Mucosa of stomach (tissue), 1 donor: ENCODE data around the gene MTCL1.

Experiments
- H3K27me3 ChIP-seq: one replicate; pipeline ENCODE4 v1.7.0; 2013; ENCODE audit warnings: mild to moderate bottlenecking, low read length; ENCODE audit not compliant: control insufficient read depth, insufficient read depth
- H3K36me3 ChIP-seq: one replicate; pipeline ENCODE4 v1.7.0; 2013; ENCODE audit warnings: low read length; ENCODE audit not compliant: control insufficient read depth, insufficient read depth
- H3K4me1 ChIP-seq: one replicate; pipeline ENCODE4 v1.7.0; 2013; ENCODE audit warnings: mild to moderate bottlenecking, low read length; ENCODE audit not compliant: control insufficient read depth, insufficient read depth
- H3K4me3 ChIP-seq: one replicate; pipeline ENCODE4 v1.7.0; 2013; ENCODE audit warnings: low read length
- H3K9ac ChIP-seq: one replicate; pipeline ENCODE4 v1.7.0; 2013; ENCODE audit warnings: mild to moderate bottlenecking, low read length, moderate library complexity
- H3K9me3 ChIP-seq: one replicate; pipeline ENCODE4 v1.7.0; 2013; ENCODE audit warnings: mild to moderate bottlenecking, low read length, moderate library complexity; ENCODE audit not compliant: control insufficient read depth
- donor health status: Pancreatic carcinoma.

MTCL1 gene

GRCh38 chr18:8706791-8707555 lies 1.6 kb downstream of the MTCL1 start:
- H3K27me3 ChIP-seq: peaks cover 48% of the 10 kb centered on the region
- H3K4me3 ChIP-seq: no peak overlapping the region
- no peaks in the 10 kb centered on the region for H3K36me3 ChIP-seq
- H3K4me1 ChIP-seq: peaks cover 20% of the 10 kb centered on the region
- H3K9me3 ChIP-seq: no peaks in the 10 kb centered on the region
- peak overlapping the region; percentile 53 for H3K9ac ChIP-seq

- no peaks in the 10 kb centered on the region for H3K36me3 ChIP-seq
- peaks cover 54% of the 10 kb centered on the region for H3K27me3 ChIP-seq
- no peaks in the 10 kb centered on the region for H3K9me3 ChIP-seq
- H3K4me3 ChIP-seq: no peak overlapping the region
- H3K9ac ChIP-seq: peak overlapping the region; percentile 53
- H3K4me1 ChIP-seq: peaks cover 20% of the 10 kb centered on the region
These were observed 2.4 kb downstream of the MTCL1 start for GRCh38 chr18:8707556-8708300.

- Histone ChIP-seq H3K4me1 (peaks cover 20% of the 10 kb centered on the region), H3K9ac (no peak overlapping the region), H3K36me3 (no peaks in the 10 kb centered on the region), H3K4me3 (no peak overlapping the region), H3K27me3 (peaks cover 47% of the 10 kb centered on the region), H3K9me3 (no peaks in the 10 kb centered on the region)
These were observed 3.3 kb downstream of the MTCL1 start for GRCh38 chr18:8708670-8709069.

- Histone ChIP-seq H3K36me3 (no peaks in the 10 kb centered on the region), H3K4me1 (peaks cover 12% of the 10 kb centered on the region), H3K9ac (no peak overlapping the region), H3K27me3 (peaks cover 42% of the 10 kb centered on the region), H3K9me3 (no peaks in the 10 kb centered on the region), H3K4me3 (no peak overlapping the region)
These were observed 4.1 kb downstream of the MTCL1 start for GRCh38 chr18:8709248-8710059.

- no peak overlapping the region for H3K9ac ChIP-seq
- no peaks in the 10 kb centered on the region for H3K9me3 ChIP-seq
- H3K27me3 ChIP-seq: peaks cover 44% of the 10 kb centered on the region
- H3K4me1 ChIP-seq: peaks cover 6% of the 10 kb centered on the region
- no peaks in the 10 kb centered on the region for H3K36me3 ChIP-seq
- H3K4me3 ChIP-seq: no peak overlapping the region
These were observed 6.4 kb downstream of the MTCL1 start for GRCh38 chr18:8711736-8712135.

GRCh38 chr18:8713691-8714090 lies 8.3 kb downstream of the MTCL1 start:
- no peak overlapping the region for H3K9ac ChIP-seq
- no peak overlapping the region for H3K4me3 ChIP-seq
- no peaks in the 10 kb centered on the region for H3K4me1 ChIP-seq
- H3K27me3 ChIP-seq: peaks cover 38% of the 10 kb centered on the region
- H3K36me3 ChIP-seq: no peaks in the 10 kb centered on the region
- no peaks in the 10 kb centered on the region for H3K9me3 ChIP-seq

GRCh38 chr18:8715599-8715998 lies 10.2 kb downstream of the MTCL1 start:
- Histone ChIP-seq H3K9me3 (no peaks in the 10 kb centered on the region), H3K27me3 (peaks cover 31% of the 10 kb centered on the region), H3K9ac (no peak overlapping the region), H3K4me3 (no peak overlapping the region), H3K4me1 (peaks cover 4% of the 10 kb centered on the region), H3K36me3 (no peaks in the 10 kb centered on the region)

GRCh38 chr18:8717011-8717770 lies 11.8 kb downstream of the MTCL1 start:
- Histone ChIP-seq H3K4me3 (no peak overlapping the region), H3K27me3 (peaks cover 29% of the 10 kb centered on the region), H3K9me3 (no peaks in the 10 kb centered on the region), H3K4me1 (peaks cover 4% of the 10 kb centered on the region), H3K9ac (no peak overlapping the region), H3K36me3 (no peaks in the 10 kb centered on the region)

GRCh38 chr18:8718401-8718913 lies 13.1 kb downstream of the MTCL1 start:
- Histone ChIP-seq H3K9ac (no peak overlapping the region), H3K4me1 (peaks cover 4% of the 10 kb centered on the region), H3K9me3 (no peaks in the 10 kb centered on the region), H3K27me3 (peaks cover 27% of the 10 kb centered on the region), H3K4me3 (no peak overlapping the region), H3K36me3 (no peaks in the 10 kb centered on the region)

GRCh38 chr18:8719192-8719591 lies 13.8 kb downstream of the MTCL1 start:
- H3K4me1 ChIP-seq: peaks cover 4% of the 10 kb centered on the region

GRCh38 chr18:8720141-8720540 lies 14.8 kb downstream of the MTCL1 start:
- no peak overlapping the region for H3K4me3 ChIP-seq
- no peak overlapping the region for H3K9ac ChIP-seq
- H3K9me3 ChIP-seq: no peaks in the 10 kb centered on the region
- peaks cover 29% of the 10 kb centered on the region for H3K27me3 ChIP-seq
- peaks cover 4% of the 10 kb centered on the region for H3K4me1 ChIP-seq
- no peaks in the 10 kb centered on the region for H3K36me3 ChIP-seq

More at GRCh38 chr18:8719192-8719591, 13.8 kb downstream of the MTCL1 start:
- Histone ChIP-seq H3K4me3 (no peak overlapping the region), H3K9me3 (no peaks in the 10 kb centered on the region), H3K27me3 (peaks cover 31% of the 10 kb centered on the region), H3K36me3 (no peaks in the 10 kb centered on the region), H3K9ac (no peak overlapping the region)
